ENCODE measurements around the gene LRRC4C. TPM values are rescaled to one million over a fixed set of nuclear protein-coding genes. Genes with fewer than 3 reads are reported as not detected.
A peak's percentile ranks its signal among the peaks of the same experiment; 100 is the strongest.

Gene LRRC4C
- total and polyA plus RNA-seq, 12 donors: 0.15 to 0.93 (median 0.40) TPM

DNA sequence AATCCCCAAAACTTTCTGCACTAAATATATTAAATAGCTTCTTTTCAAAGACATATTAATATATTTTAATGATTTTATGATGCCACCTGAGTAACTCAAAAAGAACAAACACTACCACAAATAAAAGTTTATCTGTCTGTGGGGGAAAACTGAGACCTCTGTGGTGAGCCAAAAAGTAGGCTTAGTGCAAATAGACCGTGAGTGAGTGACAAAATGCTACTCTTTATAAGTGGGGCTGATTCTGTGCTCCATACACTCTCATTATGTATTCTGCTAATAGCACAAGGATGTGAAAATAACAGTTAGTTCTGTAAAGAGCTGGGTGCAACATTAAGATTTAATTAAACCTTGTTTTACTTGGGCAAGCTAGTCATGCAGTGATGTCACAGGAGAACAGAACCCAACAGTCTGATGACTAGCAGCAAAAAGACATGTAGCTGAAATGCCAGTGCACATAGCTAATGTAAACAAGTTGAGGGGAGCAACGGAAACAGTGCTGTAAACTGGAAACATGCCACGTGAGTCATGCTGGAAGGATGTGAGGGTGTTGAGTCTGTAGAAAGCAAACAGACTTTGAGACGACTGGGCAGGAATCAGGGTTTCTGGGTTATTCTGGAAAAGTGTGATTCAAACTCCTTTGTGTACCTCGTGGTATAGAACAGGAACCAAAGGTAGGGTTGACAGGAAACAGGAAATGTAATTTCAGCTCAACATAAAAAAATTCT is 1130.4 kb downstream of the LRRC4C start:
- H3K4me1 ChIP-seq: peaks cover 0 to 10% (median 0%) of the 10 kb centered on the region in 9 donors
- no peaks in the 10 kb centered on the region for H3K36me3 ChIP-seq
- intact Hi-C loops (cut with DNase I): no loop called here
- DNase-seq: peak in 1 of 2 donors; percentile 31
- H3K27me3 ChIP-seq: no peaks in the 10 kb centered on the region
- TF ChIP-seq, protein P1, sequence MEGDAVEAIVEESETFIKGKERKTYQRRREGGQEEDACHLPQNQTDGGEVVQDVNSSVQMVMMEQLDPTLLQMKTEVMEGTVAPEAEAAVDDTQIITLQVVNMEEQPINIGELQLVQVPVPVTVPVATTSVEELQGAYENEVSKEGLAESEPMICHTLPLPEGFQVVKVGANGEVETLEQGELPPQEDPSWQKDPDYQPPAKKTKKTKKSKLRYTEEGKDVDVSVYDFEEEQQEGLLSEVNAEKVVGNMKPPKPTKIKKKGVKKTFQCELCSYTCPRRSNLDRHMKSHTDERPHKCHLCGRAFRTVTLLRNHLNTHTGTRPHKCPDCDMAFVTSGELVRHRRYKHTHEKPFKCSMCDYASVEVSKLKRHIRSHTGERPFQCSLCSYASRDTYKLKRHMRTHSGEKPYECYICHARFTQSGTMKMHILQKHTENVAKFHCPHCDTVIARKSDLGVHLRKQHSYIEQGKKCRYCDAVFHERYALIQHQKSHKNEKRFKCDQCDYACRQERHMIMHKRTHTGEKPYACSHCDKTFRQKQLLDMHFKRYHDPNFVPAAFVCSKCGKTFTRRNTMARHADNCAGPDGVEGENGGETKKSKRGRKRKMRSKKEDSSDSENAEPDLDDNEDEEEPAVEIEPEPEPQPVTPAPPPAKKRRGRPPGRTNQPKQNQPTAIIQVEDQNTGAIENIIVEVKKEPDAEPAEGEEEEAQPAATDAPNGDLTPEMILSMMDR (IDR thresholded peaks at IDR 0.05): no peak
- WGBS, 2 donors: 8 to 16% methylated on average over 5 of the region's 5 CpGs
- peaks cover 0 to 3% (median 0%) of the 10 kb centered on the region in 11 donors for H3K9me3 ChIP-seq
- ATAC-seq: peak in 6 of 8 donors; percentile 47 to 75 (median 66)
- H3K4me3 ChIP-seq: no peak overlapping the region
- H3K27ac ChIP-seq: no peak overlapping the region

DNA sequence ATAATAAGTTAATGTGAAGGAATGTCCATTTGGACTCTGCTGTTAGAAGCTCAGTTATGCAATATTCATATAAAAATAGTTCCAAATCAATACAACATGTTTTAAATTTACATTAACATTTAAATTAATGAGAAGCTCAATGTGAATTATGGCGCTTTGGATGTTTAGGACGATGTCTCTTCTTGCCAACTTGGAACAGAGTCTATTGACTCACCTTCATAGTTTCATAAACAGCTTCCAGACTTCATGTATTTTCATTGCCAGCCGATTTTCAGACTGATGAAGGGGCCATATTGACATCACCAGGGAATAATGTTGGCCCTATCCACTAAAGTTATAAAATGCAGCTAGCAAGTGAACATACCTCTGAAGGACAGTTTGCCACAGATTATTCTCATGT is 1136.2 kb downstream of the LRRC4C start:
- DNase-seq: no peak
- WGBS, 2 donors: 86 to 90% methylated on average over 3 of the region's 3 CpGs
- Histone ChIP-seq H3K36me3 (no peaks in the 10 kb centered on the region), H3K27me3 (no peaks in the 10 kb centered on the region), H3K9me3 (peaks cover 0 to 3% (median 0%) of the 10 kb centered on the region in 11 donors), H3K27ac (no peak overlapping the region), H3K4me1 (no peaks in the 10 kb centered on the region), H3K4me3 (no peak overlapping the region)
- TF ChIP-seq, protein P1 (IDR thresholded peaks at IDR 0.05): no peak
- no peak for ATAC-seq
- intact Hi-C loops (cut with DNase I): no loop called here

- TF ChIP-seq, protein P1 (IDR thresholded peaks at IDR 0.05): no peak
- 67 to 69% methylated on average over 1 of the region's 1 CpG for WGBS, 2 donors
- Histone ChIP-seq H3K4me3 (no peak overlapping the region), H3K27ac (no peak overlapping the region), H3K27me3 (no peaks in the 10 kb centered on the region), H3K9me3 (no peaks in the 10 kb centered on the region), H3K4me1 (no peaks in the 10 kb centered on the region), H3K36me3 (no peaks in the 10 kb centered on the region)
- ATAC-seq (no peak), DNase-seq (no peak)
- intact Hi-C loops (cut with DNase I): no loop called here
Observed at GRCh38 chr11:40321537-40321936, 1137.9 kb downstream of the LRRC4C start.

- no peak for DNase-seq
- TF ChIP-seq, protein P1 (IDR thresholded peaks at IDR 0.05): no peak
- H3K27ac ChIP-seq: no peak overlapping the region
Observed at GRCh38 chr11:40316171-40316570, 1143.3 kb downstream of the LRRC4C start.

More at GRCh38 chr11:40316171-40316570, 1143.3 kb downstream of the LRRC4C start:
- Histone ChIP-seq H3K27me3 (no peaks in the 10 kb centered on the region), H3K4me1 (no peaks in the 10 kb centered on the region), H3K9me3 (peaks cover 0 to 3% (median 0%) of the 10 kb centered on the region in 11 donors), H3K4me3 (no peak overlapping the region), H3K36me3 (no peaks in the 10 kb centered on the region)
- ATAC-seq: no peak
- intact Hi-C loops (cut with DNase I): loop anchor here in 1 of 10 donors (10.0 kb wide), 1 partner anchor 61 kb away; no protein-coding TSS in a partner anchor
